ENCODE data around the gene FAM78B. TPM values are rescaled to one million over a fixed set of nuclear protein-coding genes. Genes with fewer than 3 reads are reported as not detected.

Gene FAM78B
- total and polyA plus RNA-seq, 2 of the 8 experiments (the other 6 are each of a cell fraction or from before 2014, with no cell fraction given): 2.3 to 3.6 TPM

DNA sequence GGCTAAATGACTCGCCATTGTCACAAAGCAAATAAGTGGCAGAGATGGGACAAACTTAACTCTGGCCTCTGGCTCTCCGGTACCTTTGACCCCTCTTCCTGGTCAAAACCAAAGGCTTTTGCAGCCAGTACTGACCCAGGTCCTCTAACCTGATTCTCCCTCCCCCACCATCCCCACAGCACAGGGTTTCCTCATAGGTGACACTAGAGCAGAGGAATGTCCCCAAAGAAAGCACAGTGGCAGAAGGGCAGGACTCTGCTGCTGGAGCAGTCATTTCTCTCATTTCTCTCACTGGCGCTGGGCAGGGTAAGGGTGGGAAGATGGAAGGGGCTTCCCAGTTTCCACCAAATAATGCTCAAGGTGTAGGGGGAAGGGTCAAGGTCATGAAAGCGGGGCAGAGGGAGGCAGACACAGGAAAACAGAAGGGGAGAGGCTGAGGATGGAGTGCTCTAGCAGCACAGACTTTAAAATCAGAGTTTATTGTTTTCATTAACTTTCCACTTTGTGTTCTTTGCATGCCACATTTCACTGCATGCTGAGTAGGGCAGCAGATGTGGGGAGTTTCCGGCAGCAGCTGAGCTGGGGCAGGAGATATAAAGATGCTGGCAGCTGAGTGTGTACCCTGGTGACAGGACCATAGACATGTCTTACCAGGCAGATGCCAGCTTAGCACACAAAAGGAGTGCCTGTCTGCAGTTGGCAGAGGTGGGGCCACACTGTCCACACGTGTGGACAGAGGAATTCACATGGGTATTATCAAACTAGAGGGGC lies 80.5 kb downstream of the FAM78B start (continued):
- TF ChIP-seq, protein P1, sequence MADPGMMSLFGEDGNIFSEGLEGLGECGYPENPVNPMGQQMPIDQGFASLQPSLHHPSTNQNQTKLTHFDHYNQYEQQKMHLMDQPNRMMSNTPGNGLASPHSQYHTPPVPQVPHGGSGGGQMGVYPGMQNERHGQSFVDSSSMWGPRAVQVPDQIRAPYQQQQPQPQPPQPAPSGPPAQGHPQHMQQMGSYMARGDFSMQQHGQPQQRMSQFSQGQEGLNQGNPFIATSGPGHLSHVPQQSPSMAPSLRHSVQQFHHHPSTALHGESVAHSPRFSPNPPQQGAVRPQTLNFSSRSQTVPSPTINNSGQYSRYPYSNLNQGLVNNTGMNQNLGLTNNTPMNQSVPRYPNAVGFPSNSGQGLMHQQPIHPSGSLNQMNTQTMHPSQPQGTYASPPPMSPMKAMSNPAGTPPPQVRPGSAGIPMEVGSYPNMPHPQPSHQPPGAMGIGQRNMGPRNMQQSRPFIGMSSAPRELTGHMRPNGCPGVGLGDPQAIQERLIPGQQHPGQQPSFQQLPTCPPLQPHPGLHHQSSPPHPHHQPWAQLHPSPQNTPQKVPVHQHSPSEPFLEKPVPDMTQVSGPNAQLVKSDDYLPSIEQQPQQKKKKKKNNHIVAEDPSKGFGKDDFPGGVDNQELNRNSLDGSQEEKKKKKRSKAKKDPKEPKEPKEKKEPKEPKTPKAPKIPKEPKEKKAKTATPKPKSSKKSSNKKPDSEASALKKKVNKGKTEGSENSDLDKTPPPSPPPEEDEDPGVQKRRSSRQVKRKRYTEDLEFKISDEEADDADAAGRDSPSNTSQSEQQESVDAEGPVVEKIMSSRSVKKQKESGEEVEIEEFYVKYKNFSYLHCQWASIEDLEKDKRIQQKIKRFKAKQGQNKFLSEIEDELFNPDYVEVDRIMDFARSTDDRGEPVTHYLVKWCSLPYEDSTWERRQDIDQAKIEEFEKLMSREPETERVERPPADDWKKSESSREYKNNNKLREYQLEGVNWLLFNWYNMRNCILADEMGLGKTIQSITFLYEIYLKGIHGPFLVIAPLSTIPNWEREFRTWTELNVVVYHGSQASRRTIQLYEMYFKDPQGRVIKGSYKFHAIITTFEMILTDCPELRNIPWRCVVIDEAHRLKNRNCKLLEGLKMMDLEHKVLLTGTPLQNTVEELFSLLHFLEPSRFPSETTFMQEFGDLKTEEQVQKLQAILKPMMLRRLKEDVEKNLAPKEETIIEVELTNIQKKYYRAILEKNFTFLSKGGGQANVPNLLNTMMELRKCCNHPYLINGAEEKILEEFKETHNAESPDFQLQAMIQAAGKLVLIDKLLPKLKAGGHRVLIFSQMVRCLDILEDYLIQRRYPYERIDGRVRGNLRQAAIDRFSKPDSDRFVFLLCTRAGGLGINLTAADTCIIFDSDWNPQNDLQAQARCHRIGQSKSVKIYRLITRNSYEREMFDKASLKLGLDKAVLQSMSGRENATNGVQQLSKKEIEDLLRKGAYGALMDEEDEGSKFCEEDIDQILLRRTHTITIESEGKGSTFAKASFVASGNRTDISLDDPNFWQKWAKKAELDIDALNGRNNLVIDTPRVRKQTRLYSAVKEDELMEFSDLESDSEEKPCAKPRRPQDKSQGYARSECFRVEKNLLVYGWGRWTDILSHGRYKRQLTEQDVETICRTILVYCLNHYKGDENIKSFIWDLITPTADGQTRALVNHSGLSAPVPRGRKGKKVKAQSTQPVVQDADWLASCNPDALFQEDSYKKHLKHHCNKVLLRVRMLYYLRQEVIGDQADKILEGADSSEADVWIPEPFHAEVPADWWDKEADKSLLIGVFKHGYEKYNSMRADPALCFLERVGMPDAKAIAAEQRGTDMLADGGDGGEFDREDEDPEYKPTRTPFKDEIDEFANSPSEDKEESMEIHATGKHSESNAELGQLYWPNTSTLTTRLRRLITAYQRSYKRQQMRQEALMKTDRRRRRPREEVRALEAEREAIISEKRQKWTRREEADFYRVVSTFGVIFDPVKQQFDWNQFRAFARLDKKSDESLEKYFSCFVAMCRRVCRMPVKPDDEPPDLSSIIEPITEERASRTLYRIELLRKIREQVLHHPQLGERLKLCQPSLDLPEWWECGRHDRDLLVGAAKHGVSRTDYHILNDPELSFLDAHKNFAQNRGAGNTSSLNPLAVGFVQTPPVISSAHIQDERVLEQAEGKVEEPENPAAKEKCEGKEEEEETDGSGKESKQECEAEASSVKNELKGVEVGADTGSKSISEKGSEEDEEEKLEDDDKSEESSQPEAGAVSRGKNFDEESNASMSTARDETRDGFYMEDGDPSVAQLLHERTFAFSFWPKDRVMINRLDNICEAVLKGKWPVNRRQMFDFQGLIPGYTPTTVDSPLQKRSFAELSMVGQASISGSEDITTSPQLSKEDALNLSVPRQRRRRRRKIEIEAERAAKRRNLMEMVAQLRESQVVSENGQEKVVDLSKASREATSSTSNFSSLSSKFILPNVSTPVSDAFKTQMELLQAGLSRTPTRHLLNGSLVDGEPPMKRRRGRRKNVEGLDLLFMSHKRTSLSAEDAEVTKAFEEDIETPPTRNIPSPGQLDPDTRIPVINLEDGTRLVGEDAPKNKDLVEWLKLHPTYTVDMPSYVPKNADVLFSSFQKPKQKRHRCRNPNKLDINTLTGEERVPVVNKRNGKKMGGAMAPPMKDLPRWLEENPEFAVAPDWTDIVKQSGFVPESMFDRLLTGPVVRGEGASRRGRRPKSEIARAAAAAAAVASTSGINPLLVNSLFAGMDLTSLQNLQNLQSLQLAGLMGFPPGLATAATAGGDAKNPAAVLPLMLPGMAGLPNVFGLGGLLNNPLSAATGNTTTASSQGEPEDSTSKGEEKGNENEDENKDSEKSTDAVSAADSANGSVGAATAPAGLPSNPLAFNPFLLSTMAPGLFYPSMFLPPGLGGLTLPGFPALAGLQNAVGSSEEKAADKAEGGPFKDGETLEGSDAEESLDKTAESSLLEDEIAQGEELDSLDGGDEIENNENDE (IDR thresholded peaks at IDR 0.05; ENCODE audit: insufficient replicate concordance, low read length): no peak
- TF ChIP-seq RBBP5 (IDR thresholded peaks at IDR 0.05; ENCODE audit: borderline replicate concordance, low read depth, low read length) (no peak), CEBPB (IDR thresholded peaks at IDR 0.05; ENCODE audit: low read depth, low read length) (no peak)
